A549 treated with dexamethasone at 1 μM for 4 hours (cell line): ENCODE measurements around the gene MTMR4. TPM values are rescaled to one million over a fixed set of nuclear protein-coding genes. Genes with fewer than 3 reads are reported as not detected.

ENCODE experiments used
- total RNA-seq: library from RNA; stranded (reverse); fragments of 200-300 nt; extraction: Qiagen RNA extraction; gene quantifications from 5 replicates; pipeline ENCODE4 v1.2.3, GENCODE V29; 2022

Gene MTMR4
- 8.5 to 13.2 TPM (median 12.3 TPM) in 5 replicates for total RNA-seq

GRCh38 chr17:58513965-58514769 is at the start of gene MTMR4:
MTMR4 (minus strand) TSS chr17:58514638; CDS start chr17:58514407, 231 bp downstream.

DNA sequence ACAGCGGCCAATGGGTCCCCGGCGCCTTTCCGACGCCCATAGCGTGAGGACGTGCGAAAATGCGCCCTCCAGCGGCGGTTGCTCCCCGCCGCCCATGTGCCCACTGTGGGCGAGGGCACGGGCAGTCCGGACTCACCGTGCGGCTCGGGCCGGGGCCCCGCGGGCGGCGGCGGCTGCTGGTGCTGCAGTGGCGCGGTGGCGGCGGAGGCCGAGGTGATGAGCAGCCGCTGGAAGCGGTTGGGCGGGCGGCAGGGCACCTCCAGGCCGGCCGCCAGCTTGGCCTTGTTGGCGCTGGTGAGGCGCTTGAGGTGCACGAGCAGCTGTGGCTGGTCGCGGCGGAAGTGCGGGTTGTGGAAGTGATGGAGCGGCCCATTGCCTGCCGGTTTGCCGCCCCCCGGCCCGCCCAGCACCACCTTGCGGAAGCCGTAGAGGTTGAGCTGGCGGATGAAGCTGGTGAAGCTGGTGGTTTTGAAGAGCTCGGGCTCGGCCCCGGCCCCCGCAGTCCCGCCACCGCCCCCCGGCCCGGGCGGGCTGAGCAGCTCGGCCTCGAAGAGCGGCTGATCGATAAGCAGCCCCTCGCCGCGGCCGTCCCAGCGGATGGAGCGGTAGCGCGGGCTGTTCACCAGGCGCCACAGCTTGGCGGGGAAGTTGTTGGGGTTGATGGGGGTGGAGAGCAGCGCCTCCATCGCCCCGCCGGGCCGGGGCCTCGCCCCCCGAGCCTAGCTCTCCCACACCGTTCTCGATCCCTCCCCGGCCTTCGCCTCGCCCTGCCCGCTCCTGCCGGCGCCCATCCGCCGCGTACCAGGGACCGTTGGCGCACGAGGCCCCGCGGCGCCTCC is 26.6 kb downstream of the MTMR4 start, which contains the start of gene HSF5:
TSS of gene HSF5 (minus strand) at position 820 of the 839 bp plus-strand sequence. CDS start at position 686, 134 bp downstream.

Other genes with a start within 250 kb of the MTMR4 start
- not detected in 5 replicates for gene MPO, start 233.7 kb downstream of the MTMR4 start, total RNA-seq
- gene TSPOAP1, start 185.8 kb downstream of the MTMR4 start, total RNA-seq = 0.07 TPM in 1 of 5 replicates, not detected in the others
- 96.8 to 156 TPM (median 134 TPM) in 5 replicates for gene SUPT4H1, start 162.4 kb downstream of the MTMR4 start, total RNA-seq
- 0.20 to 0.86 TPM (median 0.40 TPM) in 5 replicates for gene RNF43, start 97.1 kb downstream of the MTMR4 start, total RNA-seq
- gene HSF5, start 26.2 kb downstream of the MTMR4 start, total RNA-seq = not detected in 5 replicates
- gene TEX14, start 177.4 kb upstream of the MTMR4 start, total RNA-seq = 0.11 to 0.49 TPM (median 0.28 TPM) in 5 replicates
- 55.3 to 67.2 TPM (median 60.6 TPM) in 5 replicates for gene RAD51C, start 178.0 kb upstream of the MTMR4 start, total RNA-seq
- 0.02 to 0.09 TPM (median 0.06 TPM) in 5 replicates for gene PPM1E, start 241.2 kb upstream of the MTMR4 start, total RNA-seq